GM18907 (cell line): ENCODE data around the gene USP32.
"Not testable (repeated sequence)": the region's sequence is repeated elsewhere in the genome, so short reads cannot be mapped to it uniquely, and the experiment has no call there.

Experiments
- ATAC-seq: cut with Tn5 transposase; IDR thresholded peaks from one replicate; pipeline ENCODE4 v1.9.1; 2021; ENCODE audit warnings: mild to moderate bottlenecking, moderate library complexity; ENCODE audit not compliant: unreplicated experiment

Gene USP32

DNA sequence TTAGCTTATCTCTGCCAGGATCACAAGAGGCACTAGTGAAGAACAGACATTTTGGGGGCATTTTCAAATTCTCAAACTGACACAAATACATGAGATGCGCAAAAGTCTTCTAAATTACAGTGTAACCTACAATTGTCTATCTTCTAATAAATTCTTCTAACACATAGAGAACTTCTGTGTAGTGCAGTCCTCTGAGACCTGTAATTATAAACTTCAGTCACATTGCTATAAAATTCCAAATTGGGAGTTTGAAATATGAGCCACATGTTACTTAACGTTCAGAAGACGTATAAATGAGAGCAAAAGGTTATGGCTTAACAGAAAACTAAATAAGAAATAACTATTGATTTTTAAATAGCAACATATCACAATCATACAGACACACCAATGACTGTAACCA is 12.5 kb downstream of the USP32 start:
- not testable (repeated sequence) for ATAC-seq

DNA sequence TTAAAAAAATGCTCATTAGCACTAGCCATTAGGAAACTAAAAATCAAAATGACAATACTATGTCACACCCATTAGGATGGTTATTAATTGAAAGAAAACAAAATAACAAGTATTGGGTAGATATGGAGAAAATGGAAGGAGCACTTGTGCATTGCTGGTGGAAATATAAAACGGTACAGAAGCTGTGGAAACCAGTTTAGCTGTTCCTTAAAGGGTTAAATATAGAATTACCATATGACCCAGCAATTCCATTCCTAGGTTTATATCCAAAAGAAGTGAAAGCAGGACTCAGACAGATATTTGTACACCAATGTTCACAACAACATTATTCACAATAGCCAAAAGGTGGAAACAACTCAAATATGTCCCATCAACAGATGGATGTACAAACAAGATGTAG is 13.7 kb downstream of the USP32 start:
- not testable (repeated sequence) for ATAC-seq

- ATAC-seq, result no peak
These were observed 19.0 kb downstream of the USP32 start for GRCh38 chr17:60372790-60373483.

DNA sequence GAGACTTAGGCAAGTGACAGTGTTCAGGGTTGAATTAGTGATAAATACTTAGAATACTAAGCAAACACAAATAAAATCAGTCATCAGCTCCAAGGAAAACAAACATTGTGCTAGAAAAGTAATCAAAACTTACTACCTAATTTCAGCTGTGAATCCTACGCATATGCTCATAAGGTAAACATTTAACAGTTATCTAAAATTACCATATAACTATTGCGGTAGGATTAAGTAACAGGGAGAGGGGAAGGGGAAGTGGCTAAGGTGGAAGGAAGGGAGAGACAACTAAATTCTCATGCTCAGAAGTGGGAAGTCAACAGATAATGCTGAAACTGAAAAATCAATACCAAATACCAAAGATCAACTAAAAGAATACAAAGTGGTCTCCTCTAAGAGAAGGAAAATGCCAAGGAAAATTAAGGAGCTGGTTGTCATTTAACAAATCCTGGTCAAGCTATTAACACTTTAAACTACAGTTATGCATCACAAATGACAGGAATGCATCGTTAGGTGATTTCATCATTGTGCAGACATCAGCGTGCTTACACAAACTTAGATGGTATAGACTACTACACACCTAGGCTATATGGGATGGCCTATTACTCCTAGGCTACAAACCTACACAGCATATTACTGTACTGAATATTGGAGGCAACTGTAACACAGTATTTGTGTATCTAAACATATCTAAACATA is 20.0 kb downstream of the USP32 start:
- no peak for ATAC-seq

- ATAC-seq, result no peak
These were observed 20.5 kb downstream of the USP32 start for GRCh38 chr17:60371416-60371815.

DNA sequence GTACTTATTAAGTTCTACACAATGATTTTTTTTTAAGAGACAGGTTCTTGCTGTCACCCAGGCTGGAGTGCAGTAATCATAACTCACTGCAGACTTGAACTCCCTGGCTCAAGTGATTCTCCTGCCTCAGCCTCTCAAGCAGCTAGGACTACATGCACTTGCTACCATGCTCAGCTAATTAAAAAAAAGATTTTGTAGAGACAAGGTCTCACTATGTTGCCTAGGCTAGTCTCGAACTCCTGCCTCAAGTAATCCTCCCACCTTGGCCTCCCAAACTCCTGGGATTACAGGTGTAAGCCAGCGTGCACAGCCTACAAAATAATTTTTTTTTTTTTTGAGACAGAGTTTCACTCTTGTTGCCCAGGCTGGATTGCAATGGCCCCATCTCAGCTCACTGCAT is 22.2 kb downstream of the USP32 start:
- no peak for ATAC-seq

- no peak for ATAC-seq
These were observed 28.1 kb downstream of the USP32 start for GRCh38 chr17:60363700-60364405.

- no peak for ATAC-seq
These were observed 29.6 kb downstream of the USP32 start for GRCh38 chr17:60362329-60362728.

DNA sequence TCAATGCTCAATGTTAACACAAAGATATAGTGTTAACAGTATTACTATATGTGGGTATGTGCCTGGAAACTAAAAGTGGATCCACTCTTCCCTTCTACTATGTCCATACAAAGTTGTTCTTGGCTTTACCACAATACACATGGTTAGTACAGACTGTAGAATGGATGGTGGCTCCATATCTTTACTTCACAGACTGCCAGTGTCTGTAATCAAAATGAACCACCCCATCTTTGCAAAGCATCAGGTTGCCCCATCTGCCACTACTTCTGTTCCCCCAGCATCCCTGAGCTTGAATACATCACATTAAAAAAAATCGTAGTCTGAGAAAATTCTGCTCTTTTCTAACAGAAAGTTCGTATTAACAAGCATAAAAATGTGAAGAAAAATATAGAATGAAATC is 30.0 kb downstream of the USP32 start:
- ATAC-seq, result no peak

GRCh38 chr17:60359415-60359814 is 32.5 kb downstream of the USP32 start:
- no peak for ATAC-seq

- ATAC-seq, result no peak
These were observed 33.2 kb downstream of the USP32 start for GRCh38 chr17:60358606-60359225.

GRCh38 chr17:60356940-60357339 is 35.0 kb downstream of the USP32 start:
- no peak for ATAC-seq

DNA sequence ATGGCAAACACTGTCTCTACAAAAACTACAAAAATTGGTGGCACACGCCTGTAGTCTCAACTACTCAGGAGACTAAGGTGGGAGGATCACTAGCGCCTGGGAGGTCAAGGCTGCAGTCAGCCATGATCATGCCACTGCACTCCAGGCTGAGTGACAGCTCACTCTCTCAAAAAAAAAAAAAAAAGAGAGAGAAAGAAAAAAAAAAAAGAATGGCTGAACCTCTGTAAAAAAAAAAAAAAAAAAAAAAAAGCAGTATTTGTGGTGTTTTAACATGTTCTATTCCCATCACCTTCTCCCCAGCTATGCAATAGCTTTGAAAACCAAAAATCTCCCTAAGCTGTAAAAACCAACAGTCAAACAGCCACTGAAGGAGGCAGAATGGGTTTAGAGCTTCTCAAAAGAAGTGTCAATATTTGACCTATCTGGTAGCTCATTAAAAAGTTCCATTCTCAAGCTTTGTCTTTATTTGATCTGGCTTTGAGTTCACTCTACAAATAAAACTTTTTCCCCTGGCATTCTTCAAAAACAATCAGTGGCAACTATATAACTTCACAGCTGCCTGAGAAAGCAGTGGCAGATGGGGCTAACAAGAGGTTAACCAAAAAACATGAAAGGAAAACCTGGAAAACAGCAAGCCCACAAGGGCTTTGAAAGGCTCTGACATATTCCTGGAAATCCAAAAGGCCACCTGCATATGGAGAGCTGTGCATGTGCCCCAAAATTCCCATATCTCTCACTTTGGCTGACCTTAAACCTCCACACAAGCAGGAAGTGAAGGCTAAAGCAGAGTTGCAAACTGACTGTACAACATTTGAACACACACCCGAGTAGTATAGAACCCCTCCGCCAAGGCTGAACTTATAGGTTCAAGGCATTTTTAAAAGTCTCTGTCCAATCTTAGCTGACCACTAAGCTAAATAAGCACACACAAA is 36.0 kb downstream of the USP32 start:
- no peak for ATAC-seq

- ATAC-seq, result no peak
These were observed 37.7 kb downstream of the USP32 start for GRCh38 chr17:60354223-60354622.

GRCh38 chr17:60353773-60354172 is 38.2 kb downstream of the USP32 start:
- ATAC-seq, result no peak

- no peak for ATAC-seq
These were observed 39.4 kb downstream of the USP32 start for GRCh38 chr17:60352569-60352968.

- ATAC-seq, result no peak
These were observed 39.9 kb downstream of the USP32 start for GRCh38 chr17:60352071-60352470.

DNA sequence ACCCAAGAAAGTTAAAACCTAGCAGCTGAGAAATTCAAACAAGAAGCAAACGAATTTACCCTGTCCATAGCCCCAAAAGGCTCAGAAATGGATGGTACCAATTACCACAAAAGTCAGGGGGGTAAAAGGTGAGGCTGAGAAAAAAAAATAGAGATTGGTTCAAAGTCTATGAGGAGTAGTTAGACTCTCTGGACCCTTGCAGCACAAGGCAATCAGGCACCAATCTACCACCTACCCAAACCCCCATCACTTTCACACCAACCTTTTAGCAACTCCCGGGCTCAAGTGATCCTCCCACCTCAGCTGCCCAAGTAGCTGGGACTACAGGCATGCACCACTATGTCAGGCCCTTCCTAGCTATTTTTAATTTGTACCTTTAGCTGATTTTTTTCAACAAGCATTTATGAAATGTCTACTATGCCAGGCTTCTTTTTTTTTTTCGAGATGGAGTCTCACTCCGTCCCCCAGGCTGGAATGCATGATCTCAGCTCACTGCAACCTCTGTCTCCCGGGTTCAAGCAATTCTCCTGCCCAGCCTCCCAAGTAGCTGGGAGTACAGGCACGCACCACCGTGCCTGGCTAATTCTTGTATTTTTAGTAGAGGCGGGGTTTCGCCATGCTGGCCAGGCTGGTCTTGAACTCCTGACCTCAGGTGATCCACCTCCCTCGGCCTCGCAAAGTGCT is 40.8 kb downstream of the USP32 start:
- no peak for ATAC-seq

DNA sequence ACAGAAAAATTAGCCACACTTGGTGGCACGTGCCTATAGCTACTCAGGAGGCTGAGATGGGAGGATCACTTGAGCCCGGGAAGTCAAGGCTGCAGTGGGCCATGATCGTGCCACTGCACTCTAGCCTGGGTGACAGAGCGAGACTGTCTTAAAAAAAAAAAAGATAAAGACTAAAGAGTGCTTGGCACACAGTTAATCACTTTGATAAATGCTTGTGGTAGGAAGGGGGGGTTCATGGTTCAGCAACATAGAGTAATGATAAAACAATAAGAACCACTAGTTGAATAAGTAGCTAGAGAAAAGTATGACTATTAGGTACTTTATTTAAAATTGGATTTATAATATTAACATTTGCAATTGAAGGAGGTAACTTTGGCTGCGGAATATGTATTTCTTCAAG is 43.3 kb downstream of the USP32 start:
- no peak for ATAC-seq

- no peak for ATAC-seq
These were observed 46.7 kb downstream of the USP32 start for GRCh38 chr17:60345233-60345632.
